GM19463 (cell line): ENCODE data around the gene SNTG2.
"Not testable (repeated sequence)": the region's sequence is repeated elsewhere in the genome, so short reads cannot be mapped to it uniquely, and the experiment has no call there.

Source experiments
- ATAC-seq: cut with Tn5 transposase; IDR thresholded peaks from one replicate; pipeline ENCODE4 v1.9.1; 2021; ENCODE audit warnings: mild to moderate bottlenecking, moderate library complexity; ENCODE audit not compliant: unreplicated experiment

The SNTG2 gene

DNA sequence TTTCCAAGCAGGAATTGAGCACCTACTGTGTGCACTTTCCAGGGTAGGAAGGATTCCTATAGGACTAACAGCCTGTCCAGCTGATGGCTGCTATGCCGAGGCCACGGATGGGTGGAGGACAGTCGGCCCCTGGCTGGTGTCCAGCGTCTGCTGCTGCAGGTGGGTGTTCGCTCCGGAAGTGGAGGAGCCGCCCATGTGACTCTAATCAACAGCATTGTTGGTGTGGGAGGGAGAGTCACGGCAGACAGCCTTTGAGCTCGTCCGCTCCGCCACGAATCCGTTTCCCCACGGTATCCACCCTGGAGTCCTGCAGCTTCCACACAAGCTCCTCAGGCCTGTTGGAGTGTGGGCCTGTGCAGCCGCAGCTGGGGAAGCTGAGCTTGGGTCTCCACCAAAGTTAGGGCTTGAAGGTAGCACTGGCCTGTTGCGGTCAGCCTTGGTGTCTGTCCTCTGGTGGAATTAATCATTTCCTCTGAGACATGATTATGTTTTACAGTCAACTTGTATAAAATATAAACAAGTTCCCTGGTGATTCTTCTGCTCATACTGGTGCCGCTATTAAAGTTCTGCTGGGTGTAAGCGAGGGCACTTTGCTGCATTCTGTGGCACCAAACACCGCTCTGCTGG, 276.7 kb downstream of the SNTG2 start:
- ATAC-seq, result no peak

DNA sequence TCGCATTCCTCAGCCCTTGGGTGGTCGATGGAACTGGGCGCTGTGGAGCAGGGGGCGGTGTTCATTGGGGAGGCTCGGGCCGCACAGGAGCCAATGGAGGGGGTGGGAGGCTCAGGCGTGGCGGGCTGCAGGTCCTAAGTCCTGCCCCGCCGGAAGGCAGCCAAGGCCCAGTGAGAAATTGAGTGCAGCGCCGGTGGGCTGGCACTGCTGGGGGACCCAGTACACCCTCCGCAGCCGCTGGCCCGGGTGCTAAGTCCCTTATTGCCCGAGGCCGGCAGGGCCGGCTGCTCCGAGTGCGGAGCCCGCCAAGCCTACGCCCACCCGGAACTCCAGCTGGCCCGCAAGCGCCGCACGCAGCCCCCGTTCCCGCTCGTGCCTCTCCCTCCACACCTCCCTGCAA, 278.9 kb downstream of the SNTG2 start:
- not testable (repeated sequence) for ATAC-seq

DNA sequence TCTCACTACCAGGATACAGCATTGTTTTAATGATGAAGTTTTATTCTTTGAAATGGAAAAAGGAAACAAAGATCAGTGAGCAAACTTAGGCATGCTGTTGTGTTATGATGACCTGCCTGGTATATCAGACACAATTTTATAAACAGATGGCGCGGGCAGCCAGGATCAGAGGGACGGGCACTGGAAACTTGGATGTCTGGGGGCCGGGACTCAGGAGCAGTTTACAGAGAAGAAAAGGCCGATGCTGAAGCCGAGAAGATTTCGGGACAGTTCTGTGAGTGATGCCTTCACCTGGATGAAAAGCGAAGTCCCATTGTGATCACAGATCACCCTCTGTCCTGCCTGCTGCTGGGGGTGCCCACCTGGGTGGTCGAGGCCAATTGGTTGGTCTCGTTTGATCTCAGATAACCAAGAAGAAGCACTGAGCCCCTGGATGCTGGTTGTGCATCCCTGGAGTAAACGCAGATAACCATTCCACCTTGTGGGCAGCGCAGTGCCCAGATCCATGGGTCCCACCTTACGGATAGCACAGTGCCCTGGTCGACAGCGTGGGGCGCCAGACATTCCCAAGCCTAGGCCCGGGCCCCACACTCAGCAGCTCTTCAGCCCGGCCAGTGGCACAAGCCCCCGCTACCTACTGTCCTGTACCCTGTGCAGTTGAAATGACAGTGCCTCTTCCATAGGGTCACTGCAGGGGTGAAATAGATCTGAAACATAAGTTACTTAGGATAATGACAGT, 279.7 kb downstream of the SNTG2 start:
- ATAC-seq, result no peak

DNA sequence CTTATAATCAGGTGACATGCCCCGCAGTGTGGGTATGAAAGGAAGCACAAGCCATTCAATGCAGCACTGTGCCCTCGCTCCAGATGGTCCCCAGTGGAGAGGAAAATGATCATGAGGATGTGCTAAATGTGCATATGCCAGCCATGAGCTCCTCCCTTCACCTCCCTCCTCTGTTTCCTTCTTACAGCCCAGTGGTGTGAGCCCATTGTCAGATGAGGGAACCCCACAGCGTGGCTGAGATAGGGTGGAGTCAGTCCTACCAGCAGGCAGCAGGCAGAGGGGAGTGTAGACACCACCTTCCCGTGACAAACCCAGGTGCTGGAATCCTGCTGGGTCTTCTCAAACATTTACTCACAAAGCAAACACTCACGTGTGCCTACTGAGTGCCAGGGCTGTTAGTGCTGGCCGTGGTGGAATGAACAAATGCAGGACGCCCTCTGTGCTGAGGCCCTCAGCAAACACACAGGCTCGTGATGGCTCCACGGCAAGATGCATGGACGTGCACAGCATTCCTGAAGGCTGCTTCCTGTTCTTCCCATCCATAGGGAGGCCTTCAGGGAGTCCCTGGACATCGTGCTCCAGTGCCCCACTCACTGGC, 280.9 kb downstream of the SNTG2 start:
- ATAC-seq, result no peak

DNA sequence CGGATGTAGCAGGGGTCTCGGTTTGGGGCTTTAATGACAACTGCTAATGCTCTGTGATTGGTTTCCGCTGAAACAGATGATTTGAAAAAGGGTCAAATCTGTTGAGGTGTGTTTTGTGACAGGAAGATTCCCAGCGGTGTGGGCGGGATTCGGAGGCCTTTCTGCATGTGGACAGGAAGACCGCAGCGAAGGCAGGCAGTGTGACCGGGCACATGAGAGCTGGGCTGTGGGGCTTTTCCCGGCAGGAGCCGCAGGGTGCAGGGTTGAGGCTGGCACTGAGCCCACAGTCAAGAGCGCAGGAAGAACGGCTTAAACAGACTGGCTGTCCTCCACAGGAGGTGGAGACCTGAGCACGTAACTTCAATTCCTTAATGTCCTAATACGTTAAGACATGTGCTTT, 282.6 kb downstream of the SNTG2 start:
- ATAC-seq, result no peak

DNA sequence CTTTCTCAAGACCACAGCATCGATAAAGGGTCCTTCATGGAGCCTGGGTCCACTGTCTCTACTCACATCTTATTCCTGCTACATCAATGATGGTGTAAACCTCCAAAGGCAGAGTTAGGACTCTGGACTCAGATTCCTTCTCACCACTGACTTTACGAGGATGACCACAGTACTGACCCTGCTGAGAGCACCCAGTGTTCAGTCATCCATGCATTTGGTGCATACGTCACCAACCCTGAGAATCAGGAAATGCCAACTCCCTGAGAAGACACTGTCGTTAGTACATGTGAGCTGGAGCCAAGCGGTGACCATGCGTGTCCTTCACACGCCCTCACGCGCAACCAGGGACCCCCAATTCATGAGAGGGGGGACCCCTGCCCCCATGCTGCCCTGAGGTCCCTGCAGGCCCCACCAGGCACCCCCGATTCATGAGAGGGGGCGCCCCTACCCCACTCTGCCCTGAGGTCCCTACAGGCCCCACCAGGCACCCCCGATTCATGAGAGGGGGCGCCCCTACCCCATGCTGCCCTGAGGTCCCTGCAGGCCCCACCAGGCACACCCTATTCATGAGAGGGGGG, 284.2 kb downstream of the SNTG2 start:
- no peak for ATAC-seq

DNA sequence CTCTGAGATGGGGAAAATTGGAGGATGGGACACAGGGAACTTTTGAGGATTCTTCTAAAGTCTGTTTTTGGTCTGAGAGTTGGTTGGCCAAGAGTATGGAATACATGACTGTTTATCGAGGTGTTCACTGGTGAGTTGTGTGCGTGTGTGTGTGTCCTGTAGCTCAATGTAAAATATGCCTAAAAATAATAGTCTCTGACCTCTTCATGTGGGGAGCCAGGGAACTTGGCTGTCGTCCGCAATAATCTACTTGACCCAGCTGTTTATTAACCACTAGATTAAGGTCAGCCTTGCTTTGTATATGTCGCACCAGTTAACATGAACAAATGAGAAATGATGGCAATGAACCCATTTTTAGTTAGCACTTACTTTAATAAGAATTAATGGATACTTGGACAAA, 285.2 kb downstream of the SNTG2 start:
- ATAC-seq, result no peak

DNA sequence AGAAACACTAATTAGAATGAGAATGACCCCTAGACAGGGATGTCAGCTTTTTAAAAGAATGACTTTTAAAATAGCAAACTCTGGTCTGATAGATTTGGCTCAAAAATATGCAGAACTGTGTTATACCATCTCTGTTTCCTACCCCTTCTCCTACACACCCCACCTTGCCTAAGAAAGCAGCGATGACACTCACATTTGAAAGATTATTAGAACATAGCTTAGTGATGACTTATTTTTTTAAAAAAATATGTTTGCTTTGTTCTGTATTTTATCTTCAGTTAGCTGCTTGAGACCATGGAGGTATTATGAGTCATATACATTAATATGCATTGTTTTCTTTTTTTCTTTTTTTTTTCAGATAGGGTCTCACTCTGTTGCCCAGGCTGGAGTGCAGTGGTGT, 286.0 kb downstream of the SNTG2 start:
- ATAC-seq, result no peak

DNA sequence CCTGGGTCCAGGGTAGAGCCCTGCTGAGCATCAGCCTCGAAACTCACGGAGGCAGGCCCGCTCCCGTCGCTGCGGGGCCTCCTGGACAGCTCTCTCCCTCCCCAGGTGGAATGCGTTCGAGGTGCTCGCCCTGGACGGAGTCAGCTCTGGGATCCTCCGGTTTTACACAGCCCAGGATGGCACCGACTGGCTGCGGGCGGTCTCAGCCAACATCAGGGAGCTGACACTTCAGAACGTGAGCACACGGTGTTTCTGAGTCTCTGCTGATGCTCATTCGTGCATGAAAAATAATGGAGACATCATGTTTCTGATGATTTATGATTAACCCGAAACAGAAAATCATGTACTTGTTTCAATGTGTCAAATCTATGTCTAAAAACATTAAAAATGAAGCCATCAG, 287.1 kb downstream of the SNTG2 start:
- ATAC-seq, result no peak

DNA sequence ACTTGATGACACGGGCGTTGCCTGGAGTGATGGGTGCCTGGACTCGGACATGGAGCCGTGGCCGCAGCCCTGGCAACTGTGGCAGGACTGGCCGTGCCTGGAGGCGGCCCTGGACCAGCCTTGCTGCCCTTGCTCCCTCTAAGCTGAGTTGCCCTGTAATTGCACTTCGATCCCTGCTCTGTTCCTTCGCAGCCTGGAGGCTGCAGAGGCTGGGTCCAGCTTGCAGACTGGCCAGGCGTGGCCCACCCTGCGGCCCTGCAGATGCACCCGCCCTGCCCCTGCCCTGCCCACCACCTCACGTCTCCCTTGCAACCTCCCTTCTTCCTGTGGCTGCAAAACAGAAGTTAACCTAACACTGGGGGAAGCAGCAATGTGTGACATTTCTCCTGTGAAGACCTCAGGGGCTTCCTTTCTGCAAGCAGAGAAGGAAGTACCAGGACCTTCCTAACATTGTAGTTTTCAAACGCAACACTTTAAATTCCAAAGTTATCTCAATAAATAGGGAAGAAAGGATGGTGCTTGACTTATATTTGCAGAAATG, 288.0 kb downstream of the SNTG2 start:
- ATAC-seq, result no peak

DNA sequence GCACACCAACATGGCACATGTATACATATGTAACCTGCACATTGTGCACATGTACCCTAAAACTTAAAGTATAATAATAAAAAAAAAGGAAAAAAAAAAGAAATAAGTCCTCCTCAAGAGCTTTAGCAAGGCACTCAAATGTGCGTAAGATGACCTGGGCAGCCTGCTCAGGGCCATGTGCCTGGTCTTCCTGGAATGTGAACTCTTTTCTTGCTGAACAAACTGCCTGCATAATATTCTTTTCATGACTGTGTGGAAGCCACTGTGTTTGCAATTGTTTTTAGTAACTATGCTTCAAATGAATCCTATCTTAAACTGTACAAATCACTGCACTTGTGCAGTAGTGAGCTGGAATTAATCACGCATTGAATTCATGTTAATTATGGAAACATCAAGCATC, 294.5 kb downstream of the SNTG2 start:
- no peak for ATAC-seq

DNA sequence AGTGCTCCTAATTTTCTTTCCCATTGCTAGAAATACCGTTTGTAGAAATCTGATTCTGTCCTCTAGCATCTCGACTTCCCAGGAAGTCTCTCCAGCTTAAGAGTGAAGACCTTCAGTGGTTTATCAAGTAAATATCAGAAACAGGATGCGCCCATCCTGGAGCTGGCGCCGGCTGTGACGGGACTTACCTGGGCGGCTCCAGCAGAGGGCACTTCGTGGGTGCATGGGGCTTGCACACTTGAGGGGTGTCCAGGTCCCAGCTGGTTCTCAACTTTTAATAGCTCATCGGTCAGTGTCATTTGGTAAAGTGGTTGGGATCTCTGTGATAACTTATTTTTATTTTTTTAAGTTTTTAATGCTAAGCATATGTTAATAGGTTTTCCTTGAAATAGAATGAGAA, 295.6 kb downstream of the SNTG2 start:
- no peak for ATAC-seq

DNA sequence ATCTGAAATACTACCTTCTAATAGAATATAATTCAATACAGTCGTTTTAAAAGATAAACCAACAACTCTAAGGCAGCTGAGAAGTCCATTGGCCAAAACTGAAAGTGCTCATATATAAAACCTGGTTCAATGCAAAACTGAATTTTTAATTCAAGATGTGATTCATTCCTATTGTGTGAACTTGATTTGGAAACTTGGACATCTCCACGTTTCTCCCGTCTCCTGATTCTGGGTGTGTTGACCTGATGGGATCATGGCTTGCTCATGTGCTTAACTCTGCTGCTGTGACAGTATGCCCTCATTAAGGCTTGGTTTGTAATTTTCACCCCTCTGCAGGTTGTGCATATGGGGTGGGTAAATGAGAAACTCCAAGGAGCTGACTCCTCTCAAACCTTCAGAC, 296.3 kb downstream of the SNTG2 start:
- ATAC-seq, result no peak

DNA sequence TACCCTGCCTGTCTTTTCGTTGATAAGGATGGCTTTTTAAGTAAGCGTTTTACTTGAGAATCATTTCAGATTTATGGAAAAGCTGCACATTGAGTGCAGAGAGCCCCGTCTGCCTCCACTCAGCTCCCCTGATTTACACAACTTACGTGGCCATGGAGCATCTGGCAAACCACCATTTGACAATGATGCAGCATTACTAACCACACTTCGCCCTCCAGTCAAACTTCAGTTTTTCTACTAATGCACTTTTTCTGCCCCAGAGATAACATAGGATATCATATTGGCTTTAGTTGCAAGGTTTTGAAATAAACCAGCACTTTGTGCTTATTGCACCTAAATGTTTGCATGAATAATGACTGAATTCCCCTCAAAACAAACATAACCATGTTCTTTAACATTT, 297.5 kb downstream of the SNTG2 start:
- no peak for ATAC-seq

DNA sequence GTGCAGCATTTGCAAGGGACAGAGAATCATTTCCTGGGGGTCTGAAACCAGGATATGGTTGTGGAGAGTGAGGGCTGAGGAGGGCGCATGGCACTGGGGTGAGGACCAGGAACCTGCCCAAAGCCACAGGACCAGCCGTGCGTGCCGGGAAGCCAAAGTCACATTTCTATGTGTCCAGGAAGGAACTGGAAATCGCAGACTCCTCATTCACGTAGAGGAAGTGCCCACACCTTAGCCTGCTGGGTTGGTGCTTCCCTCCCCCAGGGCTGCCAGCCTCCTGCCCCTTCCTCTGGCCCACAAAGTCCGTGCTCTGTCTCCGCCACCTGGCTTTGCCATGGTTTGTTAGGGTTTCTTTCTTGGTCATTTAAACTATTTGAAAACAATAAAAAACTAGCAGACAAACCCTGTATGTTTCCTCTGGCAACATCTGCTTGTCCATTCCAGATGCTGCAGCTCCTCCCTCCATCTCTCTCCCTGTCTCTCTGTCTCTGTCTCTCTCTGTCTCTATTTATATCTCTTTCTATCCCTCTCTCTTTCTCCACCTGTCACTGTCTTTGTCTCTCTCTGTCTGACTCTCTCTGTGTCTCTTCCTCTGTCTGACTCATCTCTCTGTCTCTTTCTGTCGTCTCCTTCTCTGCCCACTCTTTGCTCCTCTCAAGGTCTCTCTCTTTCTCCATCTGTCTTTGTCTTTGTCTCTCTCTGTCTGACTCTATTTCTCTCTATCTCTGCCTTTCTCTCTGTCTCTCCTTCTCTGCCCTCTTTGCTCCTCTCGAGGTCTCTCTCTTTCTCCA, 299.4 kb downstream of the SNTG2 start:
- ATAC-seq, result no peak

DNA sequence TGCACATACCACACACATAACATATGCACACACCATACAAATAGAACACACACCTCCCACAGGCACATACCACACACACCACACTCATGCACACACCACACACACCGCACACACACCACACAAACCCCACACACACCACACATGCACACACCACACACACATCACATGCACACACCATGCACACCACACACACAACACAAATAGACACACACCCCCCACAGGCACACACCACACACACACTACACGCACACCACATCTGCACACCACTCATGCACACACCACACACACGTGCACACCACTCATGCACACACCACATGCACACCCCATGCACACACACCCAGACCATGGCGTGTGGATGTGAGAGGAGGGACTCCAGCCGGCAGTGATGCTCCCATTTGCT, 300.9 kb downstream of the SNTG2 start:
- ATAC-seq, result no peak

DNA sequence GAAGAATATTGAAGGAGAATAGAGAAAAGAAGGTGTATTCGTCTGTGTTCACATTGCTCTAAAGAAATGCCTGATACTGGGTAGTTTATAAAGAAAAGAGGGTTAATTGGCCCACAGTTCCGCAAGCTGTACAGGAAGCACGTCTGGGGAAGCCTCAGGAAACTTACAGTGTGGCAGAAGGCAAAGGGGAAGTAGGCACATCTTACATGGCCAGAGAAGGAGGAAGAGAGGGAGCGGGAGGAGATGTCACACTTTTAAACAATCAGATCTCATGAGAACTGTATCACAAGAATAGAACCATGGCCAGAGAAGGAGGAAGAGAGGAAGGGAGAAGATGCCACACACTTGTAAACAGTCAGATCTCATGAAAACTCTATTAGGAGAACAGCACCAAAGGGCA, 303.0 kb downstream of the SNTG2 start:
- no peak for ATAC-seq

DNA sequence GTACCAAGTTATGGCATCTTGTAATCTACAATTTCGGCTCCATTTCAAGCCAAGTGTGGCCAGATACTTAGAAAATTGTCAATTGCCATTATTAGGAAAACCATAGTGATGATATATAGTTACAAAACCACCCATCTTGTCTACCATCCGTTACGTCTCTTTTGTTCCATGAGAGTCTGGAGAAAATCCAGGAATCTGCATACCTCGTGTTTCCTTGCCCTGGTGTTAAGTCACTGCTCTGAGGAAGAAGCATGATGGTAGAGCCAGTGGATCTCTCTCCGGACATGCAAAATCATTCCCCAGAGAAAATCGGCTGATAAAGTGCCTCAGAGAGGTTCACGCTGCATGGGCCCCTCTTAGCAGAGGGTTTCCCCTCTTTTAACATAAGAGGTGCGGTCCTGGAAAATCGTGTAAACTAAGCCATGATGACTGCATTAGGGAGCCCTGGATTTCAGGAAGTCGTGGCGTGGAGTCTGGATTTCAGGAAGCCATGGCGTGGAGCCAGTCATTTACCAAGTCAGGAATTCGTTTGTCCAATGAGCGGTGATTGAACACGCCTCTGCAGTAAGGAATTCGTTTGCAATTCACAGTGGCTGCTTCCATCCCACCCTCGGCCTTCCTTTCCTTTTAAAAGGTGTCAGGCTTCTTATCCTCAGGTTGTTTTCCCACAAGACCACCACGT, 304.2 kb downstream of the SNTG2 start:
- ATAC-seq, result no peak

DNA sequence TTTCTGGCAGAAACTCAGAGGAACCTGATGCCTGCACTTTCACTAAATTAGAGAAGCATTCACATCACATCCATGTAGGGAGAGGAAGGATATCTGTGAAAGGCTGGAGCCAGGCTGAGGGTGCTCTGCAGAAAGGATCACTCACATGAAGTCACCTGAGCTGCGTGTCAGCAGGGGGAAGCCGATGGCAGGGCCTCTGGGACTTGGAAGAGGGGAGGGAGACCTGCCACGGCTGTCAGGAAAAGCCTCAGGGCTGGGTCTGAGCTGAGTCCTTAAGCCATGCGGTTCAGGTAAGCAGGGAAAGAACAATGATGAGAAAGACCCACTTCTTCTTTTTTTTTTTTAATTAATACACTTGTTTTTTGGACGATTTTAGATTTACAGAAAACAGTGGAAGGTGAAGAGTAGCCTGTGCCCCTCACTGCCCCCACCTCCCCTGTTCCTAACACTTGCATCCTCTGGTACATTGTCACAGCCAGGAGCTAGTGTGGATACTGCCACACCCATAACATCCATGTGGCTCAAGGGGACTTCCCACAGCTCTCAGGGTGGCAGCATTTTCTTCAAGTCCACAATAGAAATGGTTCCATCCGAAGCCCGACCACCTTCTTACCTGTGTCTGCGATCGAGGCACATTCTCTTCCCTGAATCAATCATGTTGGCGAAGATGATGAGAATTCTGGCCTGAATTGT, 306.1 kb downstream of the SNTG2 start:
- no peak for ATAC-seq

DNA sequence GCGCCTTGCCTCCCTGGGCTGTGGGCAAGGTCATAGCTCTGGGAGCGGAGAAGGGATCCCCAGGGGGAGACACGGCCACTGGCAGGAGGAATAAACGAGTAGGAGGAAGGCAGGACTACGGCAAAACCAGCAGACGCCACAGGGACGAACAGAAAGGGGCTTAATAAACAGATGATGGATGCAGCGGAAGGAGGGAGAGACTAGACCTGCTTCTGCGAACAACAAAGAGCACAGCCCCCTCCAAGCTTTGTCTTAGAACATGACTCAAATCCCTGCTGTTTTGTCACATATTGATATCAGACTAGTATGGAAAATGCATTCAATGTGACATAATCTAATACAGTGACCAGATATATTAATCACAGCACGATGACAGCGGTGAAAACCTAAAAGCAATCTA, 306.7 kb downstream of the SNTG2 start:
- no peak for ATAC-seq
